ENCODE results near the gene CCDC196. TPM values are rescaled to one million over a fixed set of nuclear protein-coding genes. Genes with fewer than 3 reads are reported as not detected.

CCDC196 gene
- total RNA-seq, 2 experiments from 2014 or later: not detected

DNA sequence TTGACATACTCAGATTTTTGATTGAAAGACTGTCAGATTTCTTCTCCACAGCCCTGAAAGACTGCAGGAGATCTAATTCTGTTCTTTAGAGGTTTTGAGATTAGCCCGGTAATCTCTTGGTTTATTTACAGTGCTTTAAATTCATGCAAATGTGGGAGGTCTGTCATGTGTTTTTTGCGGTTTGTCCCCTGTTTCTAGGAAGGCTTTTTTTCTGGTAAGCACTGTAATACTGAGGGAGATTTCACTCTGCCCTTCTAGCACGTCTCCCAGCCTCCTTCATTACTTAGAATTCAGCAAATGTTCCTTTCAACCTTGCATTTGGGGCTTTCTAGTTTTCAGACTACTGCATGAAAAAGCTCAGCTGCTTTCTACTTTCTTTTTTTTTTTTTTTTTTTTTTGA is 52.9 kb downstream of the CCDC196 start:
- no peak for DNase-seq (ENCODE audit: low spot score)
- H3K4me3 ChIP-seq (ENCODE audit: low read depth, low read length, poor library complexity, severe bottlenecking): no peak overlapping the region
- H3K4me1 ChIP-seq (ENCODE audit: insufficient read depth, low read length, poor library complexity, severe bottlenecking): no peaks in the 10 kb centered on the region
- H3K36me3 ChIP-seq (ENCODE audit: insufficient read depth, low read length): no peaks in the 10 kb centered on the region
- H4K20me1 ChIP-seq (ENCODE audit: insufficient read depth, low read length): no peaks in the 10 kb centered on the region
- no peak overlapping the region for H3K4me2 ChIP-seq (ENCODE audit: low read length)
- no peak for TF ChIP-seq EZH2phosphoT487 (IDR thresholded peaks at IDR 0.05; ENCODE audit: borderline replicate concordance, low read depth, low read length)
- TF ChIP-seq, protein P1, sequence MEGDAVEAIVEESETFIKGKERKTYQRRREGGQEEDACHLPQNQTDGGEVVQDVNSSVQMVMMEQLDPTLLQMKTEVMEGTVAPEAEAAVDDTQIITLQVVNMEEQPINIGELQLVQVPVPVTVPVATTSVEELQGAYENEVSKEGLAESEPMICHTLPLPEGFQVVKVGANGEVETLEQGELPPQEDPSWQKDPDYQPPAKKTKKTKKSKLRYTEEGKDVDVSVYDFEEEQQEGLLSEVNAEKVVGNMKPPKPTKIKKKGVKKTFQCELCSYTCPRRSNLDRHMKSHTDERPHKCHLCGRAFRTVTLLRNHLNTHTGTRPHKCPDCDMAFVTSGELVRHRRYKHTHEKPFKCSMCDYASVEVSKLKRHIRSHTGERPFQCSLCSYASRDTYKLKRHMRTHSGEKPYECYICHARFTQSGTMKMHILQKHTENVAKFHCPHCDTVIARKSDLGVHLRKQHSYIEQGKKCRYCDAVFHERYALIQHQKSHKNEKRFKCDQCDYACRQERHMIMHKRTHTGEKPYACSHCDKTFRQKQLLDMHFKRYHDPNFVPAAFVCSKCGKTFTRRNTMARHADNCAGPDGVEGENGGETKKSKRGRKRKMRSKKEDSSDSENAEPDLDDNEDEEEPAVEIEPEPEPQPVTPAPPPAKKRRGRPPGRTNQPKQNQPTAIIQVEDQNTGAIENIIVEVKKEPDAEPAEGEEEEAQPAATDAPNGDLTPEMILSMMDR (conservative IDR thresholded peaks at IDR 0.05; ENCODE audit: low read length): no peak
- no peak overlapping the region for H2AFZ ChIP-seq (ENCODE audit: low read length)
- no peaks in the 10 kb centered on the region for H3K79me2 ChIP-seq (ENCODE audit: insufficient read depth, low read depth, low read length)
- H3K27ac ChIP-seq (ENCODE audit: low read depth, low read length, poor library complexity, severe bottlenecking): no peak overlapping the region
- no peaks in the 10 kb centered on the region for H3K9me2 ChIP-seq (ENCODE audit: insufficient read depth, low read length)
- ChIA-PET CTCF (ENCODE audit: unreplicated experiment) (no interaction called here), POLR2A (no interaction called here)
- BruUV-seq (replicated peaks): no TSS peak
- intact Hi-C loops (cut with micrococcal nuclease; ENCODE audit: unreplicated experiment): no loop called here
- H3K9me3 ChIP-seq (ENCODE audit: low read length): no peaks in the 10 kb centered on the region

DNA sequence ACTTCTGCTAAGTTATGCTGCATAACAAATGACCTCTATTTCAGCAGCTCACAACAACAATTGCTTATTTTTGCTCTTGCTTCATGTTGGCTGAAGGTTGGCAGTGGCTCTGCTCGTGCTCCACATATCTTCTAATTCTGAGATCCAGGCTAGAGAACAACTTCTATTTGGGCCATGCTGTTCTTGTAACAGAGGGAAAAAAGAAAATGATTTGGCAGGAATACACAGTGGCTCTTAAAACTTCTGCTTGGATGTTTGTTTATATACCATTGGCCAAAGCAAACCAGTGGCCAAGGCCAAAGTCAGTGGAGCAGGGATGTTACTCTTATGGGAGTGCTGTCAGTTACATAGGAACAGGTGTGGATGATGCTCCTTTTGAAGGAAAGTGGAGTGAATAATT is 53.9 kb downstream of the CCDC196 start:
- BruUV-seq (replicated peaks): no TSS peak
- CTCF ChIA-PET (ENCODE audit: unreplicated experiment): no interaction called here
- H3K4me1 ChIP-seq (ENCODE audit: insufficient read depth, low read length, poor library complexity, severe bottlenecking): no peaks in the 10 kb centered on the region
- H2AFZ ChIP-seq (ENCODE audit: low read length): no peak overlapping the region
- TF ChIP-seq EZH2phosphoT487 (IDR thresholded peaks at IDR 0.05; ENCODE audit: borderline replicate concordance, low read depth, low read length): no peak
- TF ChIP-seq, protein P1 (conservative IDR thresholded peaks at IDR 0.05; ENCODE audit: low read length): no peak
- no peak overlapping the region for H3K4me2 ChIP-seq (ENCODE audit: low read length)
- DNase-seq (ENCODE audit: low spot score): no peak
- intact Hi-C loops (cut with micrococcal nuclease; ENCODE audit: unreplicated experiment): no loop called here
- H3K9me2 ChIP-seq (ENCODE audit: insufficient read depth, low read length): no peaks in the 10 kb centered on the region
- H4K20me1 ChIP-seq (ENCODE audit: insufficient read depth, low read length): no peaks in the 10 kb centered on the region
- H3K4me3 ChIP-seq (ENCODE audit: low read depth, low read length, poor library complexity, severe bottlenecking): no peak overlapping the region
- H3K36me3 ChIP-seq (ENCODE audit: insufficient read depth, low read length): no peaks in the 10 kb centered on the region
- H3K79me2 ChIP-seq (ENCODE audit: insufficient read depth, low read depth, low read length): no peaks in the 10 kb centered on the region
- H3K27ac ChIP-seq (ENCODE audit: low read depth, low read length, poor library complexity, severe bottlenecking): no peak overlapping the region
- POLR2A ChIA-PET: no interaction called here
- H3K9me3 ChIP-seq (ENCODE audit: low read length): no peaks in the 10 kb centered on the region

GRCh38 chr14:66541627-66542026 is 55.5 kb downstream of the CCDC196 start:
- no peak overlapping the region for H2AFZ ChIP-seq (ENCODE audit: low read length)
- intact Hi-C loops (cut with micrococcal nuclease; ENCODE audit: unreplicated experiment): no loop called here
- no peak overlapping the region for H3K4me3 ChIP-seq (ENCODE audit: low read depth, low read length, poor library complexity, severe bottlenecking)
- no peak for TF ChIP-seq EZH2phosphoT487 (IDR thresholded peaks at IDR 0.05; ENCODE audit: borderline replicate concordance, low read depth, low read length)
- TF ChIP-seq, protein P1 (conservative IDR thresholded peaks at IDR 0.05; ENCODE audit: low read length): no peak
- ChIA-PET CTCF (ENCODE audit: unreplicated experiment) (no interaction called here), POLR2A (no interaction called here)
- no peaks in the 10 kb centered on the region for H3K9me3 ChIP-seq (ENCODE audit: low read length)
- no peaks in the 10 kb centered on the region for H3K36me3 ChIP-seq (ENCODE audit: insufficient read depth, low read length)
- no TSS peak for BruUV-seq (replicated peaks)
- no peak overlapping the region for H3K4me2 ChIP-seq (ENCODE audit: low read length)
- no peak for DNase-seq (ENCODE audit: low spot score)
- H4K20me1 ChIP-seq (ENCODE audit: insufficient read depth, low read length): no peaks in the 10 kb centered on the region
- no peaks in the 10 kb centered on the region for H3K79me2 ChIP-seq (ENCODE audit: insufficient read depth, low read depth, low read length)
- no peak overlapping the region for H3K27ac ChIP-seq (ENCODE audit: low read depth, low read length, poor library complexity, severe bottlenecking)
- no peaks in the 10 kb centered on the region for H3K4me1 ChIP-seq (ENCODE audit: insufficient read depth, low read length, poor library complexity, severe bottlenecking)
- no peaks in the 10 kb centered on the region for H3K9me2 ChIP-seq (ENCODE audit: insufficient read depth, low read length)
